NCI-H1417 treated with DMSO at 0.1 percent for 48 hours (cell line): ENCODE measurements around the gene SOX6.
"Not testable (repeated sequence)": the region's sequence is repeated elsewhere in the genome, so short reads cannot be mapped to it uniquely, and the experiment has no call there.

ENCODE experiments used
- DNase-seq: peaks from one replicate; lab custom pipeline; 2025; lab: John Stamatoyannopoulos, UW

SOX6 gene

GRCh38 chr11:15929371-15929901, 426.9 kb downstream of the SOX6 start:
- DNase-seq = no peak

- no peak for DNase-seq
These were observed 428.5 kb downstream of the SOX6 start for GRCh38 chr11:15927864-15928217.

- DNase-seq = no peak
These were observed 429.0 kb downstream of the SOX6 start for GRCh38 chr11:15927196-15927863.

GRCh38 chr11:15926071-15926470, 430.3 kb downstream of the SOX6 start:
- DNase-seq = no peak

GRCh38 chr11:15923183-15923582, 433.2 kb downstream of the SOX6 start:
- DNase-seq = no peak

GRCh38 chr11:15922745-15923144, 433.6 kb downstream of the SOX6 start:
- not testable (repeated sequence) for DNase-seq

GRCh38 chr11:15920856-15921629, 435.3 kb downstream of the SOX6 start:
- DNase-seq = no peak

GRCh38 chr11:15918674-15919073, 437.7 kb downstream of the SOX6 start:
- DNase-seq = no peak

- peak; percentile 86 for DNase-seq
These were observed 438.1 kb downstream of the SOX6 start for GRCh38 chr11:15918212-15918611.
